Omental fat pad (tissue), 4 donors: Measurements from ENCODE around the gene KNDC1. TPM values are rescaled to one million over a fixed set of nuclear protein-coding genes. Genes with fewer than 3 reads are reported as not detected.

Experiments used
- ATAC-seq: fragments of 150-250 bp; one replicate; pipeline ENCODE4 v1.9.1; 2016; ENCODE audit warnings: mild to moderate bottlenecking, moderate library complexity; ENCODE audit not compliant: low FRiP score
- DNase-seq: peaks from one replicate; pipeline ENCODE4 v3.0.0-alpha.2; 2019; ENCODE audit warnings: low spot score
- total RNA-seq, 4 donors: library from RNA; depleted of rRNA; stranded (reverse); fragments of >200 nt; gene quantifications; one replicate each; pipeline ENCODE4 v1.1.0, GENCODE V29; 2016
- TF ChIP-seq, protein P1 (sequence below), 3 donors: fragments of 450-650 bp; IDR thresholded peaks; one replicate each; pipeline ENCODE4 v1.5.1; 2016 to 2017; ENCODE audit warnings: antibody characterized with exemption in 3 of 3, mild to moderate bottlenecking in 3 of 3, moderate library complexity in 2 of 3

KNDC1 gene
- total RNA-seq, 4 donors from 2014 or later = 0.16 to 7.7 (median 1.7) TPM

DNA sequence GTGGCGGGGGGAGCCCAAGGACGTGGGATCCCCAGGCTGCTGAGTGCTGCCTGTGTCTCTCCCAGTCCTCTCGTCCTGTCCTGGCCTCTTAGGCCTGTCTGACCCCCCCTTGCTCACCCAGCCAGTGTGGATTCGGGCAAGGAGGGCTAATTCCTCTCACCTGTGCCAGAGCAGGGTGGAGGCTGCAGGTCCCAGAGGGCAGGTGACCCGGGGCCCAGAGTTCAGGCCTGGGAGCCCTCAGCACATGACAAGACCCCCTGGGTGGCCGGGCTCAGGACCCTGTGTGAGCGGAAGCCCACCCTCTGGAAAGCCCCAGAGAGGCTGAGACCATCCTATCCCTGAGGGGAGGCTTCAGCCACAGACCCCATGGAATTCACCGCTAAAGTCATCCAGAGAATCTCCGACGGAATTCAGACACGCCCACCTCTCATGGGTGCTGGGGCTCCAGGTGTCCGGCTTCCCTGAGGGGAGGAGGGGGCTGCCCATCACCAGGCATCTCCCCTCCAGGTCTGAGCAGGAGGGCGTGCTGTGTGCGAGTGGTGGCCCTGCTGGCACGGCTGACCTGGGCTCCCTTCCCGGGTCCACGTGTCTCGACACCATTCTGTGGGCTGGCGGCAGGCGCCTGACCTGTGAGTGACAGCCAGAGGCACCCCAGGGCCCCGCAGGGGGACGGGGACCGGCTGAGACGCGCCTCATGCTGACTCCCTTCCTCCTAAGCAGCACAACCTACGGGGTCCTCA is 5.0 kb downstream of the KNDC1 start:
- ATAC-seq (no peak), DNase-seq (no peak)
- TF ChIP-seq, protein P1, sequence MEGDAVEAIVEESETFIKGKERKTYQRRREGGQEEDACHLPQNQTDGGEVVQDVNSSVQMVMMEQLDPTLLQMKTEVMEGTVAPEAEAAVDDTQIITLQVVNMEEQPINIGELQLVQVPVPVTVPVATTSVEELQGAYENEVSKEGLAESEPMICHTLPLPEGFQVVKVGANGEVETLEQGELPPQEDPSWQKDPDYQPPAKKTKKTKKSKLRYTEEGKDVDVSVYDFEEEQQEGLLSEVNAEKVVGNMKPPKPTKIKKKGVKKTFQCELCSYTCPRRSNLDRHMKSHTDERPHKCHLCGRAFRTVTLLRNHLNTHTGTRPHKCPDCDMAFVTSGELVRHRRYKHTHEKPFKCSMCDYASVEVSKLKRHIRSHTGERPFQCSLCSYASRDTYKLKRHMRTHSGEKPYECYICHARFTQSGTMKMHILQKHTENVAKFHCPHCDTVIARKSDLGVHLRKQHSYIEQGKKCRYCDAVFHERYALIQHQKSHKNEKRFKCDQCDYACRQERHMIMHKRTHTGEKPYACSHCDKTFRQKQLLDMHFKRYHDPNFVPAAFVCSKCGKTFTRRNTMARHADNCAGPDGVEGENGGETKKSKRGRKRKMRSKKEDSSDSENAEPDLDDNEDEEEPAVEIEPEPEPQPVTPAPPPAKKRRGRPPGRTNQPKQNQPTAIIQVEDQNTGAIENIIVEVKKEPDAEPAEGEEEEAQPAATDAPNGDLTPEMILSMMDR (IDR thresholded peaks at IDR 0.05) = no peak

GRCh38 chr10:133165556-133166503 is 5.8 kb downstream of the KNDC1 start:
- DNase-seq (no peak), ATAC-seq (no peak)

GRCh38 chr10:133166504-133166827 is 6.4 kb downstream of the KNDC1 start:
- TF ChIP-seq, protein P1 (IDR thresholded peaks at IDR 0.05) = no peak
- DNase-seq (no peak), ATAC-seq (no peak)

More at GRCh38 chr10:133165556-133166503, 5.8 kb downstream of the KNDC1 start:
- TF ChIP-seq, protein P1 (IDR thresholded peaks at IDR 0.05) = no peak

DNA sequence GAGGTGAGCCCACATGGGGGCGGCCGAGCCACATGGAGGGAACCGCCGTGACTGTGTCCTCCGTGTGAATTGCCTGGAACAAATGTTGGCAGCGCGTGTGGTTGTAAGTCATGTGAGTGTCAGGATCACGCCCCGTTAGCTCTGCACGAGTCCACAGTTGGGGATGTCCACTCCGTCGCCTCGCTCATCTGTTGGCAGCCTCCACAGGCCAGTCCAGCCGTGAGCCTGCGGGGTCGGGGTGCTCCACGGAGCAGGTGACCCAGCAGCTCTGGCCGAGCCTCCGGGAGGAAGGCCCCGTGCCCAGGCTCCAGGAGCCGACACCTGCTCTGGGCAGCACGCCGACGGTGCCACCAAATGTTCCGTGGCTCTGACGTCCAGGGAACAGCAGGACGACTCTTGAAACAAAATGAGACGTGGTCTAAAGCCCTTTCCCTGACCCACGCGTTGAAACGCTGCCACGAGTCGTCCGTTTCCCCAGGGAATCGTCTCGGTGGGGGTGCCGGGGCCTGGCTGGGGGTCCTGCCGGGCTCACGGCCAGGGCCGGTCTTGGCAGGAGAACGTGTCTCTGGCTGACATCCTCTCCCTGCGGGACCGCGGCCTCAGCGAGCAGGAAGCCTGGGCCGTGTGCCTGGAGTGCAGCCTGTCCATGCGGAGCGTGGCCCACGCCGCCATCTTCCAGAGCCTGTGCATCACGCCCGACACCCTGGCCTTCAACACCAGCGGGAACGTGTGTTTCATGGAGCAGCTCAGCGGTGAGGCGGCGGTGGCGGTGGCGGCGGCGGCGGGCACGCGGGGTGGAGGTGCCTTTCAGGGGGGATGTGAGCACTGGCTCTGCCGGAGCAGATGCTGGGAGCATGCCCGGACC is 7.0 kb downstream of the KNDC1 start:
- DNase-seq (no peak), ATAC-seq (no peak)
- TF ChIP-seq, protein P1 (IDR thresholded peaks at IDR 0.05) = no peak

- DNase-seq = no peak
Observed at GRCh38 chr10:133167693-133168616, 7.9 kb downstream of the KNDC1 start.

More at GRCh38 chr10:133167693-133168616, 7.9 kb downstream of the KNDC1 start:
- no peak for ATAC-seq
- TF ChIP-seq, protein P1 (IDR thresholded peaks at IDR 0.05) = no peak
